Measurements from ENCODE around the gene TSPAN31.

TSPAN31 gene

GRCh38 chr12:57793920-57794319 lies 49.1 kb downstream of the TSPAN31 start:
- no peak for DNase-seq (ENCODE audit: low spot score)

- no peak for DNase-seq (ENCODE audit: low spot score)
Observed at GRCh38 chr12:57795354-57795753, 50.5 kb downstream of the TSPAN31 start.

GRCh38 chr12:57796996-57797395 lies 52.2 kb downstream of the TSPAN31 start:
- no peak for DNase-seq (ENCODE audit: low spot score)

- DNase-seq (ENCODE audit: low spot score), result no peak
Observed at GRCh38 chr12:57797933-57798332, 53.1 kb downstream of the TSPAN31 start.

Data from SW480 (cell line).